Transverse colon (tissue), 4 donors: ENCODE results near the gene DCP1A. TPM values are rescaled to one million over a fixed set of nuclear protein-coding genes. Genes with fewer than 3 reads are reported as not detected.
"Not testable (repeated sequence)": the region's sequence is repeated elsewhere in the genome, so short reads cannot be mapped to it uniquely, and the experiment has no call there.

Experiments
- DNase-seq: peaks from one replicate; pipeline ENCODE4 v3.0.0-alpha.2; 2019
- H3K27ac ChIP-seq, 4 donors: fragments of 200-600 bp; sonication (generic); 2 replicates each; pipeline ENCODE4 v1.5.1; 2016 to 2018; ENCODE audit warnings: inconsistent platforms in 4 of 4
- H3K27me3 ChIP-seq: fragments of 200-600 bp; sonication (generic); 2 replicates; pipeline ENCODE4 v1.5.1; 2017; ENCODE audit warnings: inconsistent platforms
- H3K36me3 ChIP-seq, 4 donors: fragments of 200-600 bp; sonication (generic); 2 replicates each; pipeline ENCODE4 v1.5.1; 2017 to 2019; ENCODE audit warnings: inconsistent platforms in 4 of 4
- H3K4me1 ChIP-seq, 4 donors: fragments of 200-600 bp; sonication (generic); 2 replicates each; pipeline ENCODE4 v1.5.1; 2017 to 2020; ENCODE audit warnings: inconsistent platforms in 4 of 4
- H3K4me3 ChIP-seq, 4 donors: fragments of 200-600 bp; sonication (generic); 1 replicate in 1 of 4; 2 replicates in 3 of 4; pipeline versions ENCODE4 v1.5.1 to v1.6.1; 2017 to 2019; ENCODE audit warnings: inconsistent platforms in 4 of 4
- H3K9me3 ChIP-seq, 2 donors: fragments of 200-600 bp; sonication (generic); 2 replicates each; pipeline ENCODE4 v1.5.1; 2017 to 2019; ENCODE audit warnings: inconsistent platforms in 2 of 2
- CTCF ChIP-seq, 5 experiments: fragments of 200-600 bp in 3 of 5; fragments of 450-650 bp in 2 of 5; sonication (generic) in 3 of 5; IDR thresholded peaks; 1 replicate in 2 of 5; 2 replicates in 3 of 5; pipeline ENCODE4 v1.5.1; 2016 to 2017; ENCODE audit warnings: antibody characterized with exemption in 5 of 5, inconsistent platforms in 3 of 5, mild to moderate bottlenecking in 2 of 5, moderate library complexity in 1 of 5
- EP300 ChIP-seq: sonication (generic); formaldehyde crosslinking; IDR thresholded peaks from one replicate; pipeline ENCODE4 v1.6.1; 2017; ENCODE audit warnings: antibody characterized with exemption, low read depth
- POLR2A ChIP-seq: fragments of 450-650 bp; IDR thresholded peaks from one replicate; pipeline ENCODE4 v1.6.1; 2016; ENCODE audit warnings: antibody characterized with exemption, mild to moderate bottlenecking, moderate library complexity
- POLR2AphosphoS5 ChIP-seq, 3 donors: sonication (generic); formaldehyde crosslinking; IDR thresholded peaks; one replicate each; pipeline ENCODE4 v1.6.1; 2016; ENCODE audit warnings: antibody characterized with exemption in 3 of 3
- WGBS, 2 donors: methylation state at CpG; one replicate each; pipeline ENCODE4 v1.1.5; 2018; ENCODE audit warnings: low coverage in 1 of 2; 5-methylcytosine and 5-hydroxymethylcytosine counted together
- in situ Hi-C, 4 donors: fragments of 200-750 bp; cut with MboI; loops; one replicate each; pipeline versions ENCODE4 v1.15.0 to v1.15.1; 2017; ENCODE audit warnings: low sequenced_read_pairs in 3 of 4, low pct_ligation_motif_present in 1 of 4, low pct_unique_long_range_greater_than_20kb in 1 of 4
- intact Hi-C: fragments of 100-400 bp; cut with DNase I; formaldehyde crosslinking; loops from one replicate; pipeline ENCODE4 v1.15.1; 2023; ENCODE audit warnings: low total_unique reads
- total RNA-seq, 4 donors: library from RNA; depleted of rRNA; stranded (reverse); fragments of >200 nt; gene quantifications; one replicate each; pipeline ENCODE4 v1.1.0, GENCODE V29; 2016

DCP1A gene
- total RNA-seq, 4 donors from 2014 or later = 11.6 to 22.4 (median 17.2) TPM

GRCh38 chr3:53303549-53303948 is 43.8 kb downstream of the DCP1A start:
- peaks cover 0 to 7% (median 3%) of the 10 kb centered on the region in 4 donors for H3K4me1 ChIP-seq
- H3K9me3 ChIP-seq = no peaks in the 10 kb centered on the region
- no peak overlapping the region for H3K27ac ChIP-seq
- intact Hi-C loops (no loop called here), in situ Hi-C loops (loop anchor here in 1 of 4 donors (10.0 kb wide), 1 partner anchor 401 kb away; no protein-coding TSS in a partner anchor)
- no peaks in the 10 kb centered on the region for H3K27me3 ChIP-seq
- WGBS, 2 donors = 77 to 84% methylated on average over 3 of the region's 3 CpGs
- DNase-seq = no peak
- TF ChIP-seq POLR2AphosphoS5 (IDR thresholded peaks at IDR 0.05) (no peak), EP300 (no peak), POLR2A (no peak), CTCF (IDR thresholded peaks at IDR 0.05) (no peak)
- no peak overlapping the region for H3K4me3 ChIP-seq
- peaks cover 0 to 30% (median 3%) of the 10 kb centered on the region in 4 donors for H3K36me3 ChIP-seq

GRCh38 chr3:53300826-53301225 is 46.5 kb downstream of the DCP1A start:
- H3K27ac ChIP-seq = no peak overlapping the region

GRCh38 chr3:53299611-53300023 is 47.7 kb downstream of the DCP1A start:
- Histone ChIP-seq H3K36me3 (peaks cover 0 to 17% (median 2%) of the 10 kb centered on the region in 4 donors), H3K27ac (peak overlapping the region; percentile 18 to 60 (median 28))
- WGBS, 2 donors = 43 to 55% methylated on average over 4 to 5 of the region's 5 CpGs
- intact Hi-C loops = loop anchor here (5.0 kb wide), 1 partner anchor 408 kb away; no protein-coding TSS in a partner anchor
- H3K9me3 ChIP-seq, H3K27me3 ChIP-seq, H3K4me3 ChIP-seq, H3K4me1 ChIP-seq, DNase-seq: not testable (repeated sequence)
- TF ChIP-seq CTCF (IDR thresholded peaks at IDR 0.05) (peak; percentile 86 to 91 (median 86)), POLR2AphosphoS5 (IDR thresholded peaks at IDR 0.05) (peak; percentile 32 to 72 (median 45))
- in situ Hi-C loops = loop anchor here in 3 of 4 donors (10.0 kb wide), 2 partner anchors 405 to 415 kb away; no protein-coding TSS in a partner anchor

More at GRCh38 chr3:53300826-53301225, 46.5 kb downstream of the DCP1A start:
- H3K36me3 ChIP-seq = peaks cover 0 to 22% (median 2%) of the 10 kb centered on the region in 4 donors
- WGBS, 2 donors = 78 to 85% methylated on average over 3 of the region's 3 CpGs
- no peaks in the 10 kb centered on the region for H3K27me3 ChIP-seq
- H3K9me3 ChIP-seq = no peaks in the 10 kb centered on the region
- no peak for DNase-seq
- intact Hi-C loops = no loop called here
- in situ Hi-C loops = loop anchor here in 1 of 4 donors (10.0 kb wide), 1 partner anchor 404 kb away; no protein-coding TSS in a partner anchor
- TF ChIP-seq POLR2AphosphoS5 (IDR thresholded peaks at IDR 0.05) (no peak), POLR2A (no peak), CTCF (IDR thresholded peaks at IDR 0.05) (no peak), EP300 (no peak)
- H3K4me1 ChIP-seq = peaks cover 0 to 7% (median 3%) of the 10 kb centered on the region in 4 donors
- H3K4me3 ChIP-seq = no peak overlapping the region

GRCh38 chr3:53295410-53295809 is 51.9 kb downstream of the DCP1A start:
- intact Hi-C loops = loop anchor here (5.0 kb wide), 1 partner anchor 412 kb away; no protein-coding TSS in a partner anchor

More at GRCh38 chr3:53295410-53295809, 51.9 kb downstream of the DCP1A start:
- TF ChIP-seq POLR2AphosphoS5 (IDR thresholded peaks at IDR 0.05) (no peak), POLR2A (no peak), CTCF (IDR thresholded peaks at IDR 0.05) (no peak), EP300 (no peak)
- no peaks in the 10 kb centered on the region for H3K27me3 ChIP-seq
- peaks cover 0 to 15% (median 4%) of the 10 kb centered on the region in 4 donors for H3K36me3 ChIP-seq
- 97% methylated on average over 1 of the region's 1 CpG; no CpG with 5 or more reads in 1 of the 2 donors for WGBS, 2 donors
- H3K4me1 ChIP-seq = peaks cover 0 to 6% (median 2%) of the 10 kb centered on the region in 4 donors
- no peak for DNase-seq
- no peak overlapping the region for H3K4me3 ChIP-seq
- no peaks in the 10 kb centered on the region for H3K9me3 ChIP-seq
- in situ Hi-C loops = loop anchor here in 2 of 4 donors (10.0 kb wide), 1 partner anchor 419 kb away; no protein-coding TSS in a partner anchor
- no peak overlapping the region for H3K27ac ChIP-seq
